Measurements from ENCODE around the gene PGS1. TPM values are rescaled to one million over a fixed set of nuclear protein-coding genes. Genes with fewer than 3 reads are reported as not detected.
A peak's percentile ranks its signal among the peaks of the same experiment; 100 is the strongest.

The PGS1 gene
- total RNA-seq, 1 donor from 2014 or later, result 45.2 TPM

GRCh38 chr17:78357177-78357586, 21.3 kb upstream of the PGS1 start:
- no peak for DNase-seq (ENCODE audit: low spot score)
- Histone ChIP-seq H3K79me2 (ENCODE audit: low read depth) (peaks cover 14% of the 10 kb centered on the region), H3K9ac (no peak overlapping the region), H3K4me3 (no peak overlapping the region), H4K20me1 (ENCODE audit: low read depth) (peaks cover 54% of the 10 kb centered on the region), H3K27ac (no peak overlapping the region), H3K9me3 (ENCODE audit: low read depth) (no peaks in the 10 kb centered on the region), H3K4me1 (peaks cover 48% of the 10 kb centered on the region), H3K27me3 (peaks cover 61% of the 10 kb centered on the region), H3F3A (ENCODE audit: low read depth) (peaks cover 56% of the 10 kb centered on the region), H3K4me2 (peak overlapping the region; percentile 25), H2AFZ (replicated peaks) (no peak overlapping the region), H3K36me3 (no peaks in the 10 kb centered on the region)
- Mint-ChIP-seq H3K9me3 (no peaks in the 10 kb centered on the region), H3K4me3 (peak overlapping the region; percentile 85), H3K27me3 (ENCODE audit: insufficient read depth, low read depth) (peaks cover 7% of the 10 kb centered on the region), H3K36me3 (peaks cover 3% of the 10 kb centered on the region), H3K4me1 (peaks cover 63% of the 10 kb centered on the region), H3K27ac (no peak overlapping the region)
- TF ChIP-seq CTCF (IDR thresholded peaks at IDR 0.05), result no peak

- Mint-ChIP-seq H3K4me3 (peak overlapping the region; percentile 85), H3K27ac (no peak overlapping the region), H3K9me3 (no peaks in the 10 kb centered on the region), H3K27me3 (ENCODE audit: insufficient read depth, low read depth) (peaks cover 12% of the 10 kb centered on the region), H3K4me1 (peaks cover 67% of the 10 kb centered on the region), H3K36me3 (peaks cover 3% of the 10 kb centered on the region)
- Histone ChIP-seq H3K4me1 (peaks cover 49% of the 10 kb centered on the region), H3K9ac (no peak overlapping the region), H4K20me1 (ENCODE audit: low read depth) (peaks cover 50% of the 10 kb centered on the region), H3K79me2 (ENCODE audit: low read depth) (peaks cover 14% of the 10 kb centered on the region), H3F3A (ENCODE audit: low read depth) (peaks cover 50% of the 10 kb centered on the region), H3K27me3 (peaks cover 61% of the 10 kb centered on the region), H3K9me3 (ENCODE audit: low read depth) (no peaks in the 10 kb centered on the region), H3K36me3 (no peaks in the 10 kb centered on the region), H3K4me3 (peak overlapping the region; percentile 92), H3K27ac (no peak overlapping the region), H2AFZ (replicated peaks) (no peak overlapping the region), H3K4me2 (peak overlapping the region; percentile 97)
- peak; percentile 47 for DNase-seq (ENCODE audit: low spot score)
- TF ChIP-seq EZH2phosphoT487 (IDR thresholded peaks at IDR 0.05), result no peak
- TF ChIP-seq CTCF (IDR thresholded peaks at IDR 0.05), result no peak
- no peak for TF ChIP-seq EZH2 (IDR thresholded peaks at IDR 0.05)
These were observed 20.5 kb upstream of the PGS1 start for GRCh38 chr17:78357672-78358537.

- H3K27me3 ChIP-seq, result peaks cover 61% of the 10 kb centered on the region
- TF ChIP-seq EZH2phosphoT487 (IDR thresholded peaks at IDR 0.05), result peak; percentile 68
- TF ChIP-seq CTCF (IDR thresholded peaks at IDR 0.05), result no peak
- peak; percentile 86 for TF ChIP-seq EZH2 (IDR thresholded peaks at IDR 0.05)
- Mint-ChIP-seq H3K27me3 (ENCODE audit: insufficient read depth, low read depth) (peaks cover 12% of the 10 kb centered on the region), H3K27ac (no peak overlapping the region), H3K4me1 (peaks cover 64% of the 10 kb centered on the region), H3K9me3 (no peaks in the 10 kb centered on the region), H3K4me3 (peak overlapping the region; percentile 85), H3K36me3 (peaks cover 3% of the 10 kb centered on the region)
- peaks cover 46% of the 10 kb centered on the region for H4K20me1 ChIP-seq (ENCODE audit: low read depth)
- H3K4me1 ChIP-seq, result peaks cover 48% of the 10 kb centered on the region
- no peaks in the 10 kb centered on the region for H3K9me3 ChIP-seq (ENCODE audit: low read depth)
- H3K79me2 ChIP-seq (ENCODE audit: low read depth), result peaks cover 14% of the 10 kb centered on the region
- peak; percentile 71 for DNase-seq (ENCODE audit: low spot score)
- H2AFZ ChIP-seq (replicated peaks), result no peak overlapping the region
- no peaks in the 10 kb centered on the region for H3K36me3 ChIP-seq
- H3F3A ChIP-seq (ENCODE audit: low read depth), result peaks cover 46% of the 10 kb centered on the region
- no peak overlapping the region for H3K27ac ChIP-seq
- H3K4me2 ChIP-seq, result peak overlapping the region; percentile 97
- H3K9ac ChIP-seq, result peak overlapping the region; percentile 70
- H3K4me3 ChIP-seq, result peak overlapping the region; percentile 92
These were observed 19.7 kb upstream of the PGS1 start for GRCh38 chr17:78358538-78359320.
